GM11168 (cell line): ENCODE measurements around the gene RNF151.

Experiments
- in situ Hi-C: fragments of 300-500 bp; cut with MboI; formaldehyde crosslinking; loops from one replicate; pipeline ENCODE4 v1.12.0; 2022; ENCODE audit warnings: low sequenced_read_pairs; ENCODE audit not compliant: unreplicated experiment

RNF151 gene

GRCh38 chr16:1989209-1990100, 22.8 kb downstream of the RNF151 start, which contains the start of gene SYNGR3:
Gene SYNGR3, plus strand, starts transcription at chr16:1989970. Its CDS starts 133 bp downstream, at chr16:1990103.
- in situ Hi-C loops = no loop called here

- in situ Hi-C loops = no loop called here
Observed at GRCh38 chr16:1990101-1990350, 23.4 kb downstream of the RNF151 start.

- in situ Hi-C loops = no loop called here
Observed at GRCh38 chr16:1990351-1991134, 23.9 kb downstream of the RNF151 start.

- in situ Hi-C loops = no loop called here
Observed at GRCh38 chr16:1991135-1991551, 24.5 kb downstream of the RNF151 start.

GRCh38 chr16:1991588-1991947, 24.9 kb downstream of the RNF151 start:
- in situ Hi-C loops = no loop called here

GRCh38 chr16:1991948-1992703, 25.5 kb downstream of the RNF151 start:
- in situ Hi-C loops = no loop called here

GRCh38 chr16:1992704-1993317, 26.2 kb downstream of the RNF151 start:
- in situ Hi-C loops = no loop called here

GRCh38 chr16:1993731-1994131, 27.1 kb downstream of the RNF151 start:
- in situ Hi-C loops = no loop called here

- in situ Hi-C loops = no loop called here
Observed at GRCh38 chr16:1997494-1998359, 31.1 kb downstream of the RNF151 start.

GRCh38 chr16:1998360-1998835, 31.7 kb downstream of the RNF151 start:
- in situ Hi-C loops = no loop called here

GRCh38 chr16:1998852-1999801, 32.5 kb downstream of the RNF151 start:
- in situ Hi-C loops = no loop called here

- in situ Hi-C loops = loop anchor here (25.0 kb wide), 1 partner anchor 487 kb away; the partner anchor contains the start of gene TBC1D24
Observed at GRCh38 chr16:1999866-2000514, 33.3 kb downstream of the RNF151 start.

- in situ Hi-C loops = loop anchor here (25.0 kb wide), 1 partner anchor 486 kb away; the partner anchor contains the start of gene TBC1D24
Observed at GRCh38 chr16:2001035-2001434, 34.4 kb downstream of the RNF151 start.

GRCh38 chr16:2001456-2002355, 35.0 kb downstream of the RNF151 start:
- in situ Hi-C loops = loop anchor here (25.0 kb wide), 1 partner anchor 486 kb away; the partner anchor contains the start of gene TBC1D24

GRCh38 chr16:2002406-2003230, 36.0 kb downstream of the RNF151 start:
- in situ Hi-C loops = loop anchor here (25.0 kb wide), 1 partner anchor 485 kb away; the partner anchor contains the start of gene TBC1D24
